A673 (cell line): ENCODE measurements around the gene ELP4. TPM values are rescaled to one million over a fixed set of nuclear protein-coding genes. Genes with fewer than 3 reads are reported as not detected.

ENCODE experiments used
- BruUV-seq: library from RNA; stranded (reverse); fragments of 400-500 nt; replicated peaks from 2 replicates; lab custom pipeline; 2021; lab: Mats Ljungman, UMichigan
- CTCF ChIA-PET: fragments of 300-600 bp; sonication (Branson Sonifier 250); formaldehyde crosslinking; loops from one replicate; lab custom pipeline; 2022; ENCODE audit warnings: antibody characterized with exemption; lab: Charles Lee
- POLR2A ChIA-PET: fragments of 300-600 bp; sonication (Branson Sonifier 250); formaldehyde crosslinking; loops from one replicate; lab custom pipeline; 2022; ENCODE audit warnings: antibody characterized with exemption; ENCODE audit not compliant: low non-redundant PET; lab: Charles Lee
- DNase-seq: peaks from one replicate; pipeline ENCODE4 v3.0.0-alpha.2; 2015; ENCODE audit warnings: low spot score
- H3K27ac ChIP-seq: fragments of 200-600 bp; sonication (generic); 2 replicates; pipeline ENCODE4 v1.5.1; 2016; ENCODE audit warnings: mixed run types, low read depth, mild to moderate bottlenecking, mixed read lengths, antibody characterized with exemption, low read length; ENCODE audit not compliant: poor library complexity, severe bottlenecking
- H3K27me3 ChIP-seq: fragments of 200-600 bp; sonication (generic); replicated peaks from 2 replicates; pipeline ENCODE4 v1.6.1; 2017; ENCODE audit warnings: mixed run types, low read depth, mild to moderate bottlenecking, mixed read lengths, antibody characterized with exemption, low read length; ENCODE audit not compliant: insufficient read depth, poor library complexity
- H3K36me3 ChIP-seq: fragments of 200-600 bp; sonication (generic); 2 replicates; pipeline ENCODE4 v1.6.1; 2016; ENCODE audit warnings: mixed run types, mild to moderate bottlenecking, mixed read lengths, antibody characterized with exemption, low read length; ENCODE audit not compliant: insufficient read depth, poor library complexity, severe bottlenecking
- H3K4me1 ChIP-seq: fragments of 200-600 bp; sonication (generic); 2 replicates; pipeline ENCODE4 v1.6.1; 2017; ENCODE audit warnings: mixed run types, mild to moderate bottlenecking, mixed read lengths, antibody characterized with exemption, low read length; ENCODE audit not compliant: insufficient read depth, poor library complexity, severe bottlenecking
- H3K4me3 ChIP-seq: fragments of 200-600 bp; sonication (generic); 2 replicates; pipeline ENCODE4 v1.5.1; 2016; ENCODE audit warnings: low read depth, mixed run types, mild to moderate bottlenecking, mixed read lengths, low read length; ENCODE audit not compliant: poor library complexity, severe bottlenecking
- H3K9me3 ChIP-seq: fragments of 200-600 bp; sonication (generic); 2 replicates; pipeline ENCODE4 v1.6.1; 2016; ENCODE audit warnings: mixed run types, low read depth, mild to moderate bottlenecking, mixed read lengths, antibody characterized with exemption, low read length; ENCODE audit not compliant: poor library complexity, severe bottlenecking
- EZH2 ChIP-seq: fragments of 200-600 bp; sonication (generic); IDR thresholded peaks from 2 replicates; pipeline ENCODE4 v1.6.1; 2017; ENCODE audit warnings: borderline replicate concordance, low read depth, mild to moderate bottlenecking, mixed read lengths, antibody characterized with exemption, low read length; ENCODE audit not compliant: poor library complexity, severe bottlenecking
- intact Hi-C: fragments of 100-400 bp; cut with micrococcal nuclease; formaldehyde crosslinking; loops from one replicate; pipeline ENCODE4 v1.10.0; 2022; ENCODE audit not compliant: unreplicated experiment
- total RNA-seq: library from RNA; stranded (reverse); gene quantifications from 2 replicates; pipeline ENCODE4 v1.2.3, GENCODE V29; 2021
- TF ChIP-seq, protein P1 (sequence below): fragments of 300-800, 200-600 bp; sonication (generic); conservative IDR thresholded peaks from 2 replicates; pipeline ENCODE4 v1.5.1; 2017; ENCODE audit warnings: low read depth, mild to moderate bottlenecking, antibody characterized with exemption, low read length, moderate library complexity, mixed read lengths

ELP4 gene
- total RNA-seq, 1 experiment from 2014 or later: 49.4 TPM

DNA sequence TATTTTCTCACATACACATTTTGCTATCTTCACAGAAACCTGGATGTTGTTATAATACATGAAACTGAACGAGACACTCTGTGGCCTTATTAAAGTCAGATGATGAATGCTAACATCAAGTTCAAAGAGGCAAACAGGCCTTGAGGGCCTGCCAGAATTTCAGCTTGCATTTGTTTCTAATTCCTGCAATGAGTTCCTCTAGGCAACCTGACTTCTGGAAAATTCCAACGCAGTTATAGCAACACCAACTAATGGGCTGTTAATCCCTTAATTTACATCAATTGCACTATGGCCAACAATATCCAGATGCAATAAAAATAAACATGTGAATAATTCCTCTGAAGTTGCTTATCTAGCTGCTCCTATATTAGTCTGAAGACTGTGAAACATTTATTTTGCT lies 282.5 kb downstream of the ELP4 start:
- no peaks in the 10 kb centered on the region for H3K4me1 ChIP-seq
- no peak overlapping the region for H3K27ac ChIP-seq
- BruUV-seq: no TSS peak
- H3K9me3 ChIP-seq: no peaks in the 10 kb centered on the region
- no peak overlapping the region for H3K4me3 ChIP-seq
- peaks cover under 1% of the 10 kb centered on the region for H3K27me3 ChIP-seq
- ChIA-PET POLR2A (no interaction called here), CTCF (no interaction called here)
- no peak for TF ChIP-seq EZH2
- TF ChIP-seq, protein P1, sequence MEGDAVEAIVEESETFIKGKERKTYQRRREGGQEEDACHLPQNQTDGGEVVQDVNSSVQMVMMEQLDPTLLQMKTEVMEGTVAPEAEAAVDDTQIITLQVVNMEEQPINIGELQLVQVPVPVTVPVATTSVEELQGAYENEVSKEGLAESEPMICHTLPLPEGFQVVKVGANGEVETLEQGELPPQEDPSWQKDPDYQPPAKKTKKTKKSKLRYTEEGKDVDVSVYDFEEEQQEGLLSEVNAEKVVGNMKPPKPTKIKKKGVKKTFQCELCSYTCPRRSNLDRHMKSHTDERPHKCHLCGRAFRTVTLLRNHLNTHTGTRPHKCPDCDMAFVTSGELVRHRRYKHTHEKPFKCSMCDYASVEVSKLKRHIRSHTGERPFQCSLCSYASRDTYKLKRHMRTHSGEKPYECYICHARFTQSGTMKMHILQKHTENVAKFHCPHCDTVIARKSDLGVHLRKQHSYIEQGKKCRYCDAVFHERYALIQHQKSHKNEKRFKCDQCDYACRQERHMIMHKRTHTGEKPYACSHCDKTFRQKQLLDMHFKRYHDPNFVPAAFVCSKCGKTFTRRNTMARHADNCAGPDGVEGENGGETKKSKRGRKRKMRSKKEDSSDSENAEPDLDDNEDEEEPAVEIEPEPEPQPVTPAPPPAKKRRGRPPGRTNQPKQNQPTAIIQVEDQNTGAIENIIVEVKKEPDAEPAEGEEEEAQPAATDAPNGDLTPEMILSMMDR: no peak
- DNase-seq: no peak
- intact Hi-C loops: no loop called here
- H3K36me3 ChIP-seq: peaks cover 36% of the 10 kb centered on the region

DNA sequence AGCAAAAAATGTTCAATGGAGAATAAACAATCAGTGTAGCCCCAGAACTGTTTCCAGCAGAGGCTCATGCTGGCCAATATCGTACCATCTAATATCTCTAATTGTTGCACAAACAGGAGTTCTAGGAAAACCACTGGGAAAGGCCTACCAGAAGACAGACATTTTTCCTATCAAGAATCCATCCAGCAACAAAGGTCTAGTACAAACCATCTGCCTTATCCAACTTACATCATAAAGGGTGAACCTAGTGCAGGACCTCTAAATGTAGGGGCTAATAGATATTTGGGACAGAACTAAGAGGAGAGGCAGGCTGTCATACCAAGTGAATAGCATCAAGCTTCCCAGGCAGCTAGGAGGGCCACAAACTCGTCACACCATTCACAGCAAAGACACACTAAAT lies 282.9 kb downstream of the ELP4 start:
- DNase-seq: no peak
- no peak overlapping the region for H3K27ac ChIP-seq
- TF ChIP-seq EZH2: no peak
- TF ChIP-seq, protein P1: no peak
- no peaks in the 10 kb centered on the region for H3K4me1 ChIP-seq
- CTCF ChIA-PET: no interaction called here
- intact Hi-C loops: no loop called here
- no peaks in the 10 kb centered on the region for H3K9me3 ChIP-seq
- peaks cover 36% of the 10 kb centered on the region for H3K36me3 ChIP-seq
- POLR2A ChIA-PET: interaction anchor here (0.5 kb wide), 1 partner anchor 22 kb away, joined by 4 read pairs; no protein-coding TSS in a partner anchor
- no peak overlapping the region for H3K4me3 ChIP-seq
- BruUV-seq: no TSS peak
- H3K27me3 ChIP-seq: peaks cover 4% of the 10 kb centered on the region

DNA sequence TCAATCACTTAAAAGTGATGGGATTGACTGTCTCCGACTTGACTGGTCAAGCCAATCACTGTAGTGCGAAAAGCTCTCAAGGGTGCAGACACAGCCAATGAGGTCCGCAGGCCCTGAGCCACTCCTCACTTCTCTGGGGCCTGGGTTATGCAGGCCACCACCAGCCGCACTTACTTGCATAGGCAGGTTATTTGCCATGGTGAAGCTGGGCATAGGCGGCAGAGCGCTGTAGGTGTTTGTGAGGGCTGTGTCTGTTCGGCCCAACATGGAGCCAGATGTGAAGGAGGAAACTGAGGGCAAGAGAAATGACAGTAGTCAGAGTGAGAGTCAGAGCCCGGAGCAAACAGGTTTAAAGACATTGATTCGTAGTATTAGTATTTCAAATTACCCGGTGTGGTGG lies 283.7 kb downstream of the ELP4 start:
- H3K27me3 ChIP-seq: peaks cover 10% of the 10 kb centered on the region
- H3K4me1 ChIP-seq: no peaks in the 10 kb centered on the region
- ChIA-PET CTCF (no interaction called here), POLR2A (interaction anchor here (0.5 kb wide), 1 partner anchor 23 kb away, joined by 4 read pairs; no protein-coding TSS in a partner anchor)
- no peak for DNase-seq
- BruUV-seq: no TSS peak
- intact Hi-C loops: no loop called here
- no peak overlapping the region for H3K27ac ChIP-seq
- no peaks in the 10 kb centered on the region for H3K9me3 ChIP-seq
- H3K36me3 ChIP-seq: peaks cover 36% of the 10 kb centered on the region
- no peak for TF ChIP-seq EZH2
- TF ChIP-seq, protein P1: no peak
- no peak overlapping the region for H3K4me3 ChIP-seq
